Activated naive CD8-positive, alpha-beta T cell treated with anti-CD3 and anti-CD28 coated beads, Interleukin-2, amount 10 ng/mL, durations not matched to agents 7 days and 5 days (primary cell): ENCODE results near the gene RPS5. TPM values are rescaled to one million over a fixed set of nuclear protein-coding genes. Genes with fewer than 3 reads are reported as not detected.
"Not testable (repeated sequence)": the region's sequence is repeated elsewhere in the genome, so short reads cannot be mapped to it uniquely, and the experiment has no call there.

ENCODE experiments used
- ATAC-seq: fragments of 150-1000 bp; cut with Tn5 transposase; one replicate; pipeline ENCODE4 v1.10.0; 2021; ENCODE audit warnings: low read depth, moderate library complexity
- POLR2A ChIA-PET: fragments of 350-600 bp; sonication (Branson Sonifier 250); formaldehyde crosslinking; loops from one replicate; lab custom pipeline; 2021; ENCODE audit warnings: antibody characterized with exemption; lab: Charles Lee
- DNase-seq: peaks from one replicate; pipeline ENCODE4 v3.0.0; 2021
- H3K27ac Mint-ChIP-seq: one replicate; pipeline ENCODE4 v1.8.0; 2022; ENCODE audit warnings: mild to moderate bottlenecking, mixed read lengths
- H3K27me3 Mint-ChIP-seq: one replicate; pipeline ENCODE4 v1.8.0; 2022; ENCODE audit warnings: mild to moderate bottlenecking, moderate library complexity, mixed read lengths
- H3K36me3 Mint-ChIP-seq: one replicate; pipeline ENCODE4 v1.8.0; 2021; ENCODE audit warnings: mild to moderate bottlenecking, mixed read lengths
- H3K4me1 Mint-ChIP-seq: one replicate; pipeline ENCODE4 v1.8.0; 2021; ENCODE audit warnings: mixed read lengths
- H3K4me3 Mint-ChIP-seq: one replicate; pipeline ENCODE4 v1.8.0; 2022; ENCODE audit warnings: mild to moderate bottlenecking, moderate library complexity, mixed read lengths
- H3K9me3 Mint-ChIP-seq: one replicate; pipeline ENCODE4 v1.8.0; 2021; ENCODE audit warnings: mixed read lengths
- total RNA-seq, 2 experiments: library from RNA; stranded (reverse); gene quantifications; one replicate each; pipeline ENCODE4 v1.2.3, GENCODE V29; 2021

The RPS5 gene
- 1,000 to 10,000 TPM; 1,038 to 1,039 TPM for total RNA-seq

DNA sequence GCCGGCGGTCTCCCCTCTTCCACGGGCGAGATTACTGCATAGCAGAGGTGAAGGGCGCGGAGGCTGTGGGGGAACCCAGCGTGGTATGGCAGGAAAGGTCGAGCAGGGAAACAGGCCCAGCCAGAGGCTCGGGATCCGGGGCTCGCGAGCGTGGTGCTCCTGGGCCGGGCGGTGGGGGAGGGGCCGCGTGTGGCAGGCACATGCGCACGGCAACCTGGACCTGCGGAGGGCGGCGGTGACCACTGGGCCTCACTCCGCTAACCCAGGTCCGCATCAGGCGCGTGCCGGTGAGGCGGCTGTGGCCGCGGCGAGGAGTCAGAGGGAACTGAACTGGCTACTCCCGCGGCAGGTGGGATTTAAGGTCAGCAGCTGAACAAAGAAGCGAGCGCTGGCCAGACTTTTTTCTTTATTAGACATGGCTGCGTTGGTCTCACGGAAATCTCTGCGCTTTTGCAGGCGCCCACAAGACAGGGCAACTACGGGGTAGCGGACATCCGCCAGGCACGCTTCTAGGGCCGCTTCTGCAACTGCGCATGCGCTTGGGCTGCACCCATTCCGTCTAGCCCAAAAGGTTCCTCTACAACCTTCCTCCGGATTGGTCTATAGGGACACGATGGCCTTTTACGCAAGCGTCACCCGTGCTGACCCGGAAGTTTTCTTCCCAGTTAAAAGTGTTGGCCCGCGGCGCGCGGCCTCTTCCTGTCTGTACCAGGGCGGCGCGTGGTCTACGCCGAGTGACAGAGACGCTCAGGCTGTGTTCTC is at the start of gene RPS5:
TSS of gene RPS5 (plus strand) at position 694 of the 762 bp plus-strand sequence. CDS start 869 bp downstream, outside the sequence.
- peak; percentile 91 for ATAC-seq

DNA sequence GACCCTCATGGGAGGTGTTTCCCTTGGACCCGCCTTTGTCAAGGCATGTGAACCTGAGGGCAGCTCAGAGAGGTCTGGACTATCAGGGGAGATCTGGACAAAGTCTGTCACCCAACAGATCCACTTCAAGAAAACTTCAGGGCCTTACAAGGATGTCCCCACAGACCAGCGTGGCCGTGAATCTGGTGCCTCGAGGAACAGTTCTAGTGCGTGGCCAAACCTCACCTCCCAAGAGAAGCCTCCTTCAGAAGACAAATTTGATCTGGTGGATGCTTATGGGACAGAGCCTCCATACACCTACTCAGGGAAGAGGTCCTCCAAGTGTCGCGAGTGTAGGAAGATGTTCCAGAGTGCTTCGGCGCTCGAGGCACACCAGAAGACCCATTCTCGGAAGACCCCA is 48.7 kb upstream of the RPS5 start:
- POLR2A ChIA-PET = no interaction called here
- Mint-ChIP-seq H3K27ac (no peak overlapping the region), H3K4me3 (no peak overlapping the region), H3K27me3 (no peaks in the 10 kb centered on the region), H3K4me1 (peaks cover 6% of the 10 kb centered on the region), H3K36me3 (peaks cover 47% of the 10 kb centered on the region), H3K9me3 (no peaks in the 10 kb centered on the region)
- ATAC-seq (no peak), DNase-seq (no peak)

More for the DNA sequence above, at the start of gene RPS5:
- H3K36me3 Mint-ChIP-seq = peaks cover 18% of the 10 kb centered on the region
- H3K27ac Mint-ChIP-seq = peak within 1 kb of the TSS; percentile 96
- no peaks in the 10 kb centered on the region for H3K9me3 Mint-ChIP-seq
- POLR2A ChIA-PET = interaction anchor here (0.5 to 3.0 kb wide), 9 partner anchors 9 to 134 kb away, joined by 3 to 20 read pairs (median 4); partner anchors contain the start of genes RNF225 and ZNF497
- no peaks in the 10 kb centered on the region for H3K27me3 Mint-ChIP-seq
- peaks cover 32% of the 10 kb centered on the region for H3K4me1 Mint-ChIP-seq
- DNase-seq = peak; percentile 92
- peak within 1 kb of the TSS; percentile 96 for H3K4me3 Mint-ChIP-seq

DNA sequence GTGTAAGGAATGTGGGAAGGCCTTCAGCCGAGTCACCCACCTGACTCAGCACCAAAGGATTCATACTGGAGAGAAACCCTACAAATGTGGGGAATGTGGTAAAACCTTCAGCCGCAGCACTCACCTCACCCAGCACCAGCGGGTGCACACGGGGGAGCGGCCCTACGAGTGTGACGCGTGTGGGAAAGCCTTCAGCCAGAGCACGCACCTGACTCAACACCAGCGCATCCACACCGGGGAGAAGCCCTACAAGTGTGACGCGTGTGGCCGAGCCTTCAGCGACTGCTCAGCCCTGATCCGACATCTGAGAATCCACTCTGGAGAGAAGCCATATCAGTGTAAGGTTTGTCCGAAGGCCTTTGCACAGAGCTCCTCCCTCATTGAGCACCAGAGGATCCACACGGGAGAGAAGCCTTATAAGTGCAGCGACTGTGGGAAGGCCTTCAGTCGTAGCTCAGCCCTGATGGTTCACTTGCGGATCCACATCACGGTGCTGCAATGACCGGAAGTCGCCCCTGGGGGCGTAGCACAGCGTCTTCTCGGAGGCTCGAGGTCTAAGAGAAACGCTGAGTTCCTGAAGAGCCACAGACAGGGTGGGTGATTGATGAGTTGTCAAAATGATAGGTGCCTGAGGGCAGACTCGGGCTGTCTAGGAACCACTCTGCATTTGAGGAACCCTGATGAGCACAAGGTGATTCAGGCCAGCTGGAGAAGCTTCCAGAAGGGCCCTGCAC is 48.1 kb upstream of the RPS5 start:
- peaks cover 6% of the 10 kb centered on the region for H3K4me1 Mint-ChIP-seq
- ATAC-seq = no peak
- H3K9me3 Mint-ChIP-seq = no peaks in the 10 kb centered on the region
- POLR2A ChIA-PET = no interaction called here
- no peaks in the 10 kb centered on the region for H3K27me3 Mint-ChIP-seq
- peaks cover 50% of the 10 kb centered on the region for H3K36me3 Mint-ChIP-seq
- H3K4me3 Mint-ChIP-seq = no peak overlapping the region
- no peak for DNase-seq
- H3K27ac Mint-ChIP-seq = no peak overlapping the region

GRCh38 chr19:58345558-58345957 is 41.5 kb upstream of the RPS5 start:
- Mint-ChIP-seq H3K4me3 (peak overlapping the region; percentile 91), H3K27ac (peak overlapping the region; percentile 60), H3K36me3 (peaks cover 22% of the 10 kb centered on the region), H3K9me3 (no peaks in the 10 kb centered on the region), H3K27me3 (no peaks in the 10 kb centered on the region), H3K4me1 (peaks cover 22% of the 10 kb centered on the region)
- no peak for DNase-seq
- ATAC-seq = no peak
- POLR2A ChIA-PET = interaction anchor here (0.6 to 1.1 kb wide), 2 partner anchors 15 to 17 kb away, joined by 4 to 6 read pairs; partner anchors contain the start of gene ZNF497

DNA sequence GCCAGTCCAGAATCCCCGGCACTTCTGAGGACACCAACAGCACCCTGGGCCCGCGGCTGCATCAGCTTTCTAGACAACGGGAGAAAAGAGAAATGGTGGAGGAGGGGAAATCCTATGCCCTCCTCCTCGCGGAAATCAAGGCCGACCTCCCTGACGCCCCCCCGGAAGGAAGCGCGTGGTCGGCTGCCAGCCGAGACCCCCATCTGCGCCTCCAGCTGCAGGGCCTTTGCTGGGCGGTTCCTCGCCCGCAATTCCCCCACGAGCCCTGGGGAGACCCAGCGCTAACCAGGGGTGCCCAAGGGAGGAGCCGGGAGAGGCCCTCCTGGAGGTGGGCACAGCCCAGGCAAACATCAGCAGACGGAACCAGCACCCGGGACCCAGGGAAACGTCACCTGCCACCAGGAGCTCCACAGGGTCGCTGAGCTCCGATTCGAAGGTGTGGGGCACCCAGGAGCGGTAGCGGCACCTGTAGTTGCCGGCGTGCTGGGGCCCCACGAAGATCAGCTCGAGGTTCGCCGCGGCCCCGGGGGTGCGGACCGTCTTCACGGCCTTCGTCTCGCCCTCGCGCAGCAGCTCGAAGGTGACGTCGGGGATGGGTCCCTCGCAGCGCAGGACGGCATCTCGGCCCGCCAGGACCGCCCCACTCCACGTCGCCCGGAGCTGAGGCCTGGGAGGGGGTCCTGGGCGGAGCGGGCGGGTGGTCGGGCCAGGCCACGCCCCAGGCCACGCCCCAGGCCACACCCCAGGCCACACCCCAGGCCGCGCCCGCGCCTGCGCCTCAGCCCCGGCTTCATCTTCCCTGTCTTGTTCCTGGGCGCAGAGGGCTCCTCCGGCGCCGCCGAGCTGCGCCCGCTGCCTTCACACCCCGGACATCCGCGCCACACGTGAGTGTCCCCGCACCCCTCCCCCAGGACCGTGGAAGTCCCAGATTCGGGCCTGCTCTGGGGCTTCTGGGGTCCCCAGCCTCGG is 39.8 kb upstream of the RPS5 start:
- Mint-ChIP-seq H3K9me3 (no peaks in the 10 kb centered on the region), H3K36me3 (peaks cover 20% of the 10 kb centered on the region), H3K27ac (peak overlapping the region; percentile 92), H3K4me3 (peak overlapping the region; percentile 98), H3K27me3 (no peaks in the 10 kb centered on the region), H3K4me1 (peaks cover 22% of the 10 kb centered on the region)
- peak; percentile 87 for ATAC-seq
- POLR2A ChIA-PET = interaction anchor here (0.6 to 4.5 kb wide), 15 partner anchors 9 to 173 kb away, joined by 3 to 50 read pairs (median 5); partner anchors contain the start of genes RPS5, ZNF446, ZNF497 and ZNF837
- peak; percentile 83 for DNase-seq

DNA sequence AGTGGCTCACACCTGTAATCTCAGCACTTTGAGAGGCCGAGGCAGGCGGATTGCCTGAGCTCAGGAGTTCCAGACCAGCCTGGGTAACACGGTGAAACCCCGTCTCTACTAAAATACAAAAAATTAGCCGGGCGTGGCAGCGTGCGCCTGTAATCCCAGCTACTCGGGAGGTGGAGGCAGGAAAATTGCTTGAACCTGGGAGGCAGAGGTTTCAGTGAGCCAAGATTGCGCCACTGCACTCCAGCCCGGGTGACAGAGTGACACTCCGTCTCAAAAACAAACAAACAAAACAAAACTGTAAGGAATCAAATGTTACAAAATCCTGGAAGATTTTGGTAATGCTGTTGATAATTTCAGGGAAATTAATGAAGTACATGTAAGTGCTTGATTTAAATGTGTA is 39.0 kb upstream of the RPS5 start:
- peaks cover 22% of the 10 kb centered on the region for H3K4me1 Mint-ChIP-seq
- not testable (repeated sequence) for DNase-seq, H3K27me3 Mint-ChIP-seq, H3K9me3 Mint-ChIP-seq
- H3K4me3 Mint-ChIP-seq = peak overlapping the region; percentile 98
- H3K36me3 Mint-ChIP-seq = peaks cover 18% of the 10 kb centered on the region
- H3K27ac Mint-ChIP-seq = peak overlapping the region; percentile 92
- POLR2A ChIA-PET = interaction anchor here (1.1 to 4.5 kb wide), 9 partner anchors 8 to 1156 kb away, joined by 3 to 50 read pairs (median 5); partner anchors contain the start of genes ZNF446, ZNF497 and ZSCAN22
- peak; percentile 2 for ATAC-seq

DNA sequence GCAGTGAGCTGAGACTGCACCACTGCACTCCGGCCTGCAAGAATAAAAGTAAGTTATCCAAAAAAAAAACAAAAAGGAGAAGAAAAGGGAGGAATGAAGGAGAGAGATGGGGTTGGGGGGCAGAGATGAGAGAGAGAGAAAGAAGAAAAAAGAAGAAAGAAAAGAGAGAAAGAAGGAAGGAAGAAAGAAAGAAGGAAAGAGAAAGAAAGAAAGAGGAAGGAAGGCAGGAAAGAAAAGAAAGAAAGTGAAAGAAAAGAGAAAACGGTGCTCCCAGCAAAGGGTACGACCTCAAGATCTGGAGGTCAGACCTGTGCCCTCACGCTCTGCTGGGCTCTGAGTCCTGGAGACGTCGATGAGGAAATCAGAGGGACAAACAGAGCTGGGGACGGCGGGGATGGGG is 37.5 kb upstream of the RPS5 start:
- Mint-ChIP-seq H3K4me1 (peaks cover 24% of the 10 kb centered on the region), H3K27me3 (no peaks in the 10 kb centered on the region), H3K9me3 (no peaks in the 10 kb centered on the region), H3K36me3 (peaks cover 13% of the 10 kb centered on the region), H3K4me3 (peak overlapping the region; percentile 63), H3K27ac (peak overlapping the region; percentile 66)
- DNase-seq (no peak), ATAC-seq (no peak)
- POLR2A ChIA-PET = interaction anchor here (0.7 to 4.5 kb wide), 2 partner anchors 14 to 119 kb away, joined by 3 to 50 read pairs; partner anchors contain the start of gene ZNF497

- POLR2A ChIA-PET = interaction anchor here (4.5 kb wide), 1 partner anchor 13 kb away, joined by 50 read pairs; the partner anchor contains the start of gene ZNF497
Observed at GRCh38 chr19:58350001-58350861, 36.8 kb upstream of the RPS5 start.

GRCh38 chr19:58350871-58351557 is 36.1 kb upstream of the RPS5 start:
- peaks cover 18% of the 10 kb centered on the region for H3K36me3 Mint-ChIP-seq
- DNase-seq (no peak), ATAC-seq (no peak)
- no peaks in the 10 kb centered on the region for H3K27me3 Mint-ChIP-seq
- no peak overlapping the region for H3K27ac Mint-ChIP-seq
- POLR2A ChIA-PET = interaction anchor here (2.3 kb wide), 1 partner anchor 11 kb away, joined by 9 read pairs; the partner anchor contains the start of gene ZNF497
- H3K9me3 Mint-ChIP-seq = no peaks in the 10 kb centered on the region
- peak overlapping the region; percentile 22 for H3K4me3 Mint-ChIP-seq
- H3K4me1 Mint-ChIP-seq = peaks cover 28% of the 10 kb centered on the region

More at GRCh38 chr19:58350001-58350861, 36.8 kb upstream of the RPS5 start:
- Mint-ChIP-seq H3K27me3 (no peaks in the 10 kb centered on the region), H3K9me3 (no peaks in the 10 kb centered on the region), H3K36me3 (peaks cover 16% of the 10 kb centered on the region), H3K4me3 (peak overlapping the region; percentile 63), H3K4me1 (peaks cover 28% of the 10 kb centered on the region), H3K27ac (no peak overlapping the region)
- DNase-seq (no peak), ATAC-seq (no peak)

DNA sequence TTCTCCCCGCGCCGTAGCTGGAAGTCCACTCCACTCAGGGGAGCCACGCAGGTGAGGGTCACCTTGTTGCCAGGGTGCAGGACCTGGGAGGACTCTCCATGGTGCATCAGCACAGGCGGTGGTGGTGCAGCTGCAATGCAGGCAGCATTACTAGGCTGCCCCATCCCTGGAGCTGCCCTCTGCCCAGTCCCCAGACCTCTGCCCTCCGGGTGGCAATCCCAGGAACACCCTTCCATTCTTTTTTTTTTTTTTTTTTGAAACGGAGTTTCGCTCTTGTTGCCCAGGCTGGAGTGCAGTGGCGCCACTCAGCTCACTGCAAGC is 35.6 kb upstream of the RPS5 start:
- Mint-ChIP-seq H3K4me3 (no peak overlapping the region), H3K4me1 (peaks cover 28% of the 10 kb centered on the region), H3K27me3 (no peaks in the 10 kb centered on the region), H3K27ac (no peak overlapping the region), H3K36me3 (peaks cover 18% of the 10 kb centered on the region), H3K9me3 (no peaks in the 10 kb centered on the region)
- ATAC-seq = no peak
- POLR2A ChIA-PET = interaction anchor here (0.6 to 2.3 kb wide), 3 partner anchors 11 to 461 kb away, joined by 3 to 9 read pairs (median 4); partner anchors contain the start of gene ZNF497
- DNase-seq = no peak
